Measurements from ENCODE around the gene A1BG. TPM values are rescaled to one million over a fixed set of nuclear protein-coding genes. Genes with fewer than 3 reads are reported as not detected.

Gene A1BG
- total RNA-seq, 1 experiment from 2014 or later: 47.4 TPM

DNA sequence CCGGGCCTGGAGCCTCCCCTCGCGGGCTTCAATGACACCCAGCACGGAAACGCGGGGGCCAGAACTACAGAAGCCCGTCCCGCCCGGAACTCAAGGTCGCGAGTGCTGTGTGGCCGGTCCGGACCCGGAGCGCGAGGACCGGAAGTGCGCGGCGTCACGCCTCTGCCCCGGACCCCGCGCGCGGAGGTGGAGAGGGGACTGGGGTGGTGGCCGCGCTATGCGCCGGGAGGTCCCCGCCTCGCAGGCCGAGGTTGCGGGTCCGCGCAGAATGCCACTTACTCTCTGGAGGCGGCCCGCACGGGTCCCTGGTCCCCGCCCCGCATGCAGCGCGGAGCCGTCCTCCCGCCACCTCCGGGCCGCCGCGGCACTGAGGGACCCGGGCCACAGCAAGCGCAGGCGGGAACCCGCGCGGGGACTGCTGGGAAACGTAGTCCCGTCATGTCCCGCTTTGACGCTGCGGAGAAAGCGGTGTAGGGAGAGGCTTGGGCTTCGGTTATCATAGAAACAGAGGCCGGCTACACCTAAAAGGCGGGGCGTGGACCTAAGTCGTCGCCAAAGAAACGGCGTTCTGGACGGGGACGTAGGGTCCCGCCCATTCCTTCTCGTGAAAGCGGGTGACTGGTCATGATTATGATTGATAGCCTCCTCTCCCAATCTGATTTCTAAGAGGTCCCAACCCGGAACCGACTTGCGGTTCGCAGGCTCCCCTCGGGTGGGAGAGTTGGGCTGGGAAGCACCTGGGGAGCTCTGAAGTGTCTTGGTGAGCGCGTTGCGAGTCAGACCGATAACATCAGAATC lies 27.6 kb upstream of the A1BG start, which contains the start of gene ZNF837:
TSS of gene ZNF837 (minus strand) at position 369 of the 798 bp plus-strand sequence. CDS start 11,698 bp downstream, outside the sequence.
- peak within 1 kb of the TSS; percentile 89 for H3K27ac ChIP-seq (ENCODE audit: low read length)
- no peaks in the 10 kb centered on the region for H3K27me3 ChIP-seq (ENCODE audit: control insufficient read depth, insufficient read depth, low read length)
- intact Hi-C loops (cut with micrococcal nuclease; ENCODE audit: unreplicated experiment) (no loop called here), in situ Hi-C loops (cut with HindIII; ENCODE audit: low pct_unique_long_range_greater_than_20kb, low sequenced_read_pairs) (no loop called here)
- peaks cover 27% of the 10 kb centered on the region for H3K4me1 ChIP-seq (ENCODE audit: control insufficient read depth, insufficient read depth, low read length)
- ATAC-seq (peak; percentile 93), DNase-seq (ENCODE audit: low read depth, low spot score) (peak; percentile 98)
- ChIA-PET POLR2A (interaction anchor here (0.6 to 1.0 kb wide), 5 partner anchors 19 to 332 kb away, joined by 3 to 8 read pairs (median 4); no protein-coding TSS in a partner anchor), CTCF (no interaction called here)
- no peaks in the 10 kb centered on the region for H3K9me3 ChIP-seq (ENCODE audit: control insufficient read depth, insufficient read depth, low read depth, low read length)
- no TSS peak for BruUV-seq (replicated peaks)
- TF ChIP-seq, protein P1, sequence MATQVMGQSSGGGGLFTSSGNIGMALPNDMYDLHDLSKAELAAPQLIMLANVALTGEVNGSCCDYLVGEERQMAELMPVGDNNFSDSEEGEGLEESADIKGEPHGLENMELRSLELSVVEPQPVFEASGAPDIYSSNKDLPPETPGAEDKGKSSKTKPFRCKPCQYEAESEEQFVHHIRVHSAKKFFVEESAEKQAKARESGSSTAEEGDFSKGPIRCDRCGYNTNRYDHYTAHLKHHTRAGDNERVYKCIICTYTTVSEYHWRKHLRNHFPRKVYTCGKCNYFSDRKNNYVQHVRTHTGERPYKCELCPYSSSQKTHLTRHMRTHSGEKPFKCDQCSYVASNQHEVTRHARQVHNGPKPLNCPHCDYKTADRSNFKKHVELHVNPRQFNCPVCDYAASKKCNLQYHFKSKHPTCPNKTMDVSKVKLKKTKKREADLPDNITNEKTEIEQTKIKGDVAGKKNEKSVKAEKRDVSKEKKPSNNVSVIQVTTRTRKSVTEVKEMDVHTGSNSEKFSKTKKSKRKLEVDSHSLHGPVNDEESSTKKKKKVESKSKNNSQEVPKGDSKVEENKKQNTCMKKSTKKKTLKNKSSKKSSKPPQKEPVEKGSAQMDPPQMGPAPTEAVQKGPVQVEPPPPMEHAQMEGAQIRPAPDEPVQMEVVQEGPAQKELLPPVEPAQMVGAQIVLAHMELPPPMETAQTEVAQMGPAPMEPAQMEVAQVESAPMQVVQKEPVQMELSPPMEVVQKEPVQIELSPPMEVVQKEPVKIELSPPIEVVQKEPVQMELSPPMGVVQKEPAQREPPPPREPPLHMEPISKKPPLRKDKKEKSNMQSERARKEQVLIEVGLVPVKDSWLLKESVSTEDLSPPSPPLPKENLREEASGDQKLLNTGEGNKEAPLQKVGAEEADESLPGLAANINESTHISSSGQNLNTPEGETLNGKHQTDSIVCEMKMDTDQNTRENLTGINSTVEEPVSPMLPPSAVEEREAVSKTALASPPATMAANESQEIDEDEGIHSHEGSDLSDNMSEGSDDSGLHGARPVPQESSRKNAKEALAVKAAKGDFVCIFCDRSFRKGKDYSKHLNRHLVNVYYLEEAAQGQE (IDR thresholded peaks at IDR 0.05; ENCODE audit: insufficient read depth in 1 of 2, low read depth in 2 of 2, low read length in 1 of 2): no peak
- peak; percentile 93 for TF ChIP-seq POLR2AphosphoS5 (IDR thresholded peaks at IDR 0.05; ENCODE audit: low read depth, low read length)
- peak; percentile 90 for TF ChIP-seq TCF7L2 (IDR thresholded peaks at IDR 0.05; ENCODE audit: low read depth, low read length)
- peak; percentile 78; the same call in 1 of the 2 replicates for TF ChIP-seq SIN3A (IDR thresholded peaks at IDR 0.05; ENCODE audit: borderline replicate concordance, insufficient read depth, low read depth, low read length)
- TF ChIP-seq, protein P2, sequence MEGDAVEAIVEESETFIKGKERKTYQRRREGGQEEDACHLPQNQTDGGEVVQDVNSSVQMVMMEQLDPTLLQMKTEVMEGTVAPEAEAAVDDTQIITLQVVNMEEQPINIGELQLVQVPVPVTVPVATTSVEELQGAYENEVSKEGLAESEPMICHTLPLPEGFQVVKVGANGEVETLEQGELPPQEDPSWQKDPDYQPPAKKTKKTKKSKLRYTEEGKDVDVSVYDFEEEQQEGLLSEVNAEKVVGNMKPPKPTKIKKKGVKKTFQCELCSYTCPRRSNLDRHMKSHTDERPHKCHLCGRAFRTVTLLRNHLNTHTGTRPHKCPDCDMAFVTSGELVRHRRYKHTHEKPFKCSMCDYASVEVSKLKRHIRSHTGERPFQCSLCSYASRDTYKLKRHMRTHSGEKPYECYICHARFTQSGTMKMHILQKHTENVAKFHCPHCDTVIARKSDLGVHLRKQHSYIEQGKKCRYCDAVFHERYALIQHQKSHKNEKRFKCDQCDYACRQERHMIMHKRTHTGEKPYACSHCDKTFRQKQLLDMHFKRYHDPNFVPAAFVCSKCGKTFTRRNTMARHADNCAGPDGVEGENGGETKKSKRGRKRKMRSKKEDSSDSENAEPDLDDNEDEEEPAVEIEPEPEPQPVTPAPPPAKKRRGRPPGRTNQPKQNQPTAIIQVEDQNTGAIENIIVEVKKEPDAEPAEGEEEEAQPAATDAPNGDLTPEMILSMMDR (IDR thresholded peaks at IDR 0.05): no peak
- H3K36me3 ChIP-seq (ENCODE audit: control insufficient read depth, insufficient read depth, low read length): no peaks in the 10 kb centered on the region
- H3K4me3 ChIP-seq (ENCODE audit: low read depth in 2 of 2, low read length in 2 of 2): peak within 1 kb of the TSS; percentile 64 to 94

DNA sequence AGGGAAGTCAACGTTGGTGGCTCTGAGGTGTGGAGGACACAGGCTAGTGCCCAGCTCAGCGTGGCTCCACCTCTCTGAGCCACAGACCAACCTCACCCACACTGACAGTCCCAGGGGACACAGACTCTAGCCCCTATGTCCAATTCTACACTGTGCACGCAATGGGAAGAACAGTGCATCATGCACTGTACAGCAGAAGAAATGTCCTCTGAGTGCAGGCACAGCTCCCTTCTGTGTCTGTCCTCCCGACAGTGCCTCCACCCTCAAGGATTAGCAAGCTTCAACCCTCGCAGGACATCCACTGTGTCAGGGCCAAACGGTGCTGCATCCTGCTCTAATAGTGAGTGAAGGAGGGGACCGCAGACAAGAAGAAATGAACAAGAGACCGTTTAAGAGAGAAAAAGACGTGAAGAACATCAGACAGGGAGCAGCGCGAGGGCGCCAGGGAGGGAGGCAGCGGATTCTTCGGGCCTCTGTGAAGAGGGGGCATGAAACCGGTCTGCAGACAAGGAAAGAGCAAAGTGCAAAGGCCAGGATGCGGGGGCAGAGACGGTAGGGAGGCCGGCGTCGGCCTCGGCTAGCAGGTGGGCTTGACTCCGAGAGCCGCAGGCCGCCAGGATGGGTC lies 26.9 kb upstream of the A1BG start:
- Histone ChIP-seq H3K36me3 (ENCODE audit: control insufficient read depth, insufficient read depth, low read length) (no peaks in the 10 kb centered on the region), H3K9me3 (ENCODE audit: control insufficient read depth, insufficient read depth, low read depth, low read length) (no peaks in the 10 kb centered on the region), H3K4me1 (ENCODE audit: control insufficient read depth, insufficient read depth, low read length) (peaks cover 20% of the 10 kb centered on the region), H3K27ac (ENCODE audit: low read length) (peak overlapping the region; percentile 89), H3K27me3 (ENCODE audit: control insufficient read depth, insufficient read depth, low read length) (no peaks in the 10 kb centered on the region), H3K4me3 (ENCODE audit: low read depth in 2 of 2, low read length in 2 of 2) (peak overlapping the region; percentile 64 to 94)
- ATAC-seq: no peak
- intact Hi-C loops (cut with micrococcal nuclease; ENCODE audit: unreplicated experiment) (no loop called here), in situ Hi-C loops (cut with HindIII; ENCODE audit: low pct_unique_long_range_greater_than_20kb, low sequenced_read_pairs) (no loop called here)
- BruUV-seq (replicated peaks): TSS peak; percentile 59
- ChIA-PET CTCF (no interaction called here), POLR2A (interaction anchor here (0.5 to 0.6 kb wide), 2 partner anchors 20 to 113 kb away, joined by 8 to 11 read pairs; no protein-coding TSS in a partner anchor)
- DNase-seq (ENCODE audit: low read depth, low spot score): no peak
- TF ChIP-seq POLR2AphosphoS5 (IDR thresholded peaks at IDR 0.05; ENCODE audit: low read depth, low read length): no peak
- TF ChIP-seq, protein P1 (IDR thresholded peaks at IDR 0.05; ENCODE audit: insufficient read depth in 1 of 2, low read depth in 2 of 2, low read length in 1 of 2): no peak
- TF ChIP-seq TCF7L2 (IDR thresholded peaks at IDR 0.05; ENCODE audit: low read depth, low read length): no peak
- TF ChIP-seq, protein P2 (IDR thresholded peaks at IDR 0.05): no peak
- TF ChIP-seq SIN3A (IDR thresholded peaks at IDR 0.05; ENCODE audit: borderline replicate concordance, insufficient read depth, low read depth, low read length): no peak

Measured in Panc1 (cell line).